ENCODE data around the gene DYNLL2. TPM values are rescaled to one million over a fixed set of nuclear protein-coding genes. Genes with fewer than 3 reads are reported as not detected.

Gene DYNLL2
- total RNA-seq, 1 donor from 2014 or later, result 18.3 TPM

GRCh38 chr17:58085039-58085715 lies 2.0 kb downstream of the DYNLL2 start:
- peak overlapping the region; percentile 34 to 88 (median 71) for H3K9ac ChIP-seq (ENCODE audit: low read depth in 1 of 3, low read length in 3 of 3)
- no peaks in the 10 kb centered on the region for H3K27me3 ChIP-seq (ENCODE audit: control insufficient read depth in 3 of 3, insufficient read depth in 3 of 3, low read length in 3 of 3)
- peak overlapping the region; percentile 90 to 93 (median 92) for H3K4me3 ChIP-seq (ENCODE audit: low read length in 3 of 3)
- H3K9me3 ChIP-seq (ENCODE audit: control insufficient read depth in 3 of 3, low read length in 3 of 3), result no peaks in the 10 kb centered on the region
- H3K4me1 ChIP-seq (ENCODE audit: control insufficient read depth in 3 of 3, insufficient read depth in 3 of 3, low read length in 3 of 3), result peaks cover 49 to 65% (median 58%) of the 10 kb centered on the region in 3 donors
- H3K27ac ChIP-seq (ENCODE audit: low read depth, low read length), result peak overlapping the region; percentile 90
- peaks cover 37 to 40% (median 40%) of the 10 kb centered on the region in 3 donors for H3K36me3 ChIP-seq (ENCODE audit: control insufficient read depth in 3 of 3, insufficient read depth in 3 of 3, low read length in 3 of 3)

GRCh38 chr17:58086953-58087352 lies 3.7 kb downstream of the DYNLL2 start:
- peak overlapping the region in 2 of 3 donors; percentile 14 to 61 for H3K9ac ChIP-seq (ENCODE audit: low read depth in 1 of 3, low read length in 3 of 3)
- H3K4me1 ChIP-seq (ENCODE audit: control insufficient read depth in 3 of 3, insufficient read depth in 3 of 3, low read length in 3 of 3), result peaks cover 52 to 72% (median 61%) of the 10 kb centered on the region in 3 donors
- H3K4me3 ChIP-seq (ENCODE audit: low read length in 3 of 3), result no peak overlapping the region
- H3K27me3 ChIP-seq (ENCODE audit: control insufficient read depth in 3 of 3, insufficient read depth in 3 of 3, low read length in 3 of 3), result no peaks in the 10 kb centered on the region
- peaks cover 52 to 56% (median 52%) of the 10 kb centered on the region in 3 donors for H3K36me3 ChIP-seq (ENCODE audit: control insufficient read depth in 3 of 3, insufficient read depth in 3 of 3, low read length in 3 of 3)
- no peak overlapping the region for H3K27ac ChIP-seq (ENCODE audit: low read depth, low read length)
- no peaks in the 10 kb centered on the region for H3K9me3 ChIP-seq (ENCODE audit: control insufficient read depth in 3 of 3, low read length in 3 of 3)

GRCh38 chr17:58088624-58089023 lies 5.4 kb downstream of the DYNLL2 start:
- Histone ChIP-seq H3K27ac (ENCODE audit: low read depth, low read length) (no peak overlapping the region), H3K9me3 (ENCODE audit: control insufficient read depth in 3 of 3, low read length in 3 of 3) (no peaks in the 10 kb centered on the region), H3K27me3 (ENCODE audit: control insufficient read depth in 3 of 3, insufficient read depth in 3 of 3, low read length in 3 of 3) (no peaks in the 10 kb centered on the region), H3K36me3 (ENCODE audit: control insufficient read depth in 3 of 3, insufficient read depth in 3 of 3, low read length in 3 of 3) (peaks cover 58 to 71% (median 60%) of the 10 kb centered on the region in 3 donors), H3K4me1 (ENCODE audit: control insufficient read depth in 3 of 3, insufficient read depth in 3 of 3, low read length in 3 of 3) (peaks cover 48 to 68% (median 56%) of the 10 kb centered on the region in 3 donors), H3K9ac (ENCODE audit: low read depth in 1 of 3, low read length in 3 of 3) (peak overlapping the region in 2 of 3 donors; percentile 43 to 54), H3K4me3 (ENCODE audit: low read length in 3 of 3) (peak overlapping the region in 1 of 3 donors; percentile 22)

GRCh38 chr17:58089111-58089510 lies 5.9 kb downstream of the DYNLL2 start:
- H3K36me3 ChIP-seq (ENCODE audit: control insufficient read depth in 3 of 3, insufficient read depth in 3 of 3, low read length in 3 of 3), result peaks cover 60 to 72% (median 61%) of the 10 kb centered on the region in 3 donors
- peak overlapping the region; percentile 28 to 54 (median 36) for H3K9ac ChIP-seq (ENCODE audit: low read depth in 1 of 3, low read length in 3 of 3)
- peaks cover 48 to 67% (median 56%) of the 10 kb centered on the region in 3 donors for H3K4me1 ChIP-seq (ENCODE audit: control insufficient read depth in 3 of 3, insufficient read depth in 3 of 3, low read length in 3 of 3)
- H3K27ac ChIP-seq (ENCODE audit: low read depth, low read length), result no peak overlapping the region
- H3K4me3 ChIP-seq (ENCODE audit: low read length in 3 of 3), result no peak overlapping the region
- H3K9me3 ChIP-seq (ENCODE audit: control insufficient read depth in 3 of 3, low read length in 3 of 3), result no peaks in the 10 kb centered on the region
- H3K27me3 ChIP-seq (ENCODE audit: control insufficient read depth in 3 of 3, insufficient read depth in 3 of 3, low read length in 3 of 3), result no peaks in the 10 kb centered on the region

- H3K27me3 ChIP-seq (ENCODE audit: control insufficient read depth in 3 of 3, insufficient read depth in 3 of 3, low read length in 3 of 3), result no peaks in the 10 kb centered on the region
- no peak overlapping the region for H3K4me3 ChIP-seq (ENCODE audit: low read length in 3 of 3)
- H3K9me3 ChIP-seq (ENCODE audit: control insufficient read depth in 3 of 3, low read length in 3 of 3), result no peaks in the 10 kb centered on the region
- no peak overlapping the region for H3K27ac ChIP-seq (ENCODE audit: low read depth, low read length)
- H3K4me1 ChIP-seq (ENCODE audit: control insufficient read depth in 3 of 3, insufficient read depth in 3 of 3, low read length in 3 of 3), result peaks cover 29 to 47% (median 38%) of the 10 kb centered on the region in 3 donors
- H3K36me3 ChIP-seq (ENCODE audit: control insufficient read depth in 3 of 3, insufficient read depth in 3 of 3, low read length in 3 of 3), result peaks cover 51 to 64% (median 61%) of the 10 kb centered on the region in 3 donors
- peak overlapping the region in 1 of 3 donors; percentile 5 for H3K9ac ChIP-seq (ENCODE audit: low read depth in 1 of 3, low read length in 3 of 3)
Measured at GRCh38 chr17:58091024-58091567, 7.9 kb downstream of the DYNLL2 start.

GRCh38 chr17:58092101-58092796 lies 9.0 kb downstream of the DYNLL2 start:
- H3K27ac ChIP-seq (ENCODE audit: low read depth, low read length), result no peak overlapping the region
- H3K4me1 ChIP-seq (ENCODE audit: control insufficient read depth in 3 of 3, insufficient read depth in 3 of 3, low read length in 3 of 3), result peaks cover 19 to 35% (median 29%) of the 10 kb centered on the region in 3 donors
- no peak overlapping the region for H3K9ac ChIP-seq (ENCODE audit: low read depth in 1 of 3, low read length in 3 of 3)
- H3K27me3 ChIP-seq (ENCODE audit: control insufficient read depth in 3 of 3, insufficient read depth in 3 of 3, low read length in 3 of 3), result no peaks in the 10 kb centered on the region
- no peaks in the 10 kb centered on the region for H3K9me3 ChIP-seq (ENCODE audit: control insufficient read depth in 3 of 3, low read length in 3 of 3)
- H3K36me3 ChIP-seq (ENCODE audit: control insufficient read depth in 3 of 3, insufficient read depth in 3 of 3, low read length in 3 of 3), result peaks cover 42 to 58% (median 55%) of the 10 kb centered on the region in 3 donors
- H3K4me3 ChIP-seq (ENCODE audit: low read length in 3 of 3), result no peak overlapping the region

- Histone ChIP-seq H3K4me3 (ENCODE audit: low read length in 3 of 3) (no peak overlapping the region), H3K36me3 (ENCODE audit: control insufficient read depth in 3 of 3, insufficient read depth in 3 of 3, low read length in 3 of 3) (peaks cover 40 to 52% (median 48%) of the 10 kb centered on the region in 3 donors), H3K4me1 (ENCODE audit: control insufficient read depth in 3 of 3, insufficient read depth in 3 of 3, low read length in 3 of 3) (peaks cover 16 to 30% (median 26%) of the 10 kb centered on the region in 3 donors), H3K9ac (ENCODE audit: low read depth in 1 of 3, low read length in 3 of 3) (no peak overlapping the region), H3K27ac (ENCODE audit: low read depth, low read length) (no peak overlapping the region), H3K9me3 (ENCODE audit: control insufficient read depth in 3 of 3, low read length in 3 of 3) (no peaks in the 10 kb centered on the region), H3K27me3 (ENCODE audit: control insufficient read depth in 3 of 3, insufficient read depth in 3 of 3, low read length in 3 of 3) (no peaks in the 10 kb centered on the region)
Measured at GRCh38 chr17:58092797-58093385, 9.7 kb downstream of the DYNLL2 start.

- H3K4me1 ChIP-seq (ENCODE audit: control insufficient read depth in 3 of 3, insufficient read depth in 3 of 3, low read length in 3 of 3), result peaks cover 7 to 18% (median 14%) of the 10 kb centered on the region in 3 donors
- no peaks in the 10 kb centered on the region for H3K27me3 ChIP-seq (ENCODE audit: control insufficient read depth in 3 of 3, insufficient read depth in 3 of 3, low read length in 3 of 3)
- no peak overlapping the region for H3K9ac ChIP-seq (ENCODE audit: low read depth in 1 of 3, low read length in 3 of 3)
- no peak overlapping the region for H3K27ac ChIP-seq (ENCODE audit: low read depth, low read length)
- no peaks in the 10 kb centered on the region for H3K9me3 ChIP-seq (ENCODE audit: control insufficient read depth in 3 of 3, low read length in 3 of 3)
- no peak overlapping the region for H3K4me3 ChIP-seq (ENCODE audit: low read length in 3 of 3)
- peaks cover 30 to 42% (median 38%) of the 10 kb centered on the region in 3 donors for H3K36me3 ChIP-seq (ENCODE audit: control insufficient read depth in 3 of 3, insufficient read depth in 3 of 3, low read length in 3 of 3)
Measured at GRCh38 chr17:58094118-58094517, 10.9 kb downstream of the DYNLL2 start.

GRCh38 chr17:58096892-58097291 lies 13.7 kb downstream of the DYNLL2 start:
- Histone ChIP-seq H3K9me3 (ENCODE audit: control insufficient read depth in 3 of 3, low read length in 3 of 3) (no peaks in the 10 kb centered on the region), H3K27me3 (ENCODE audit: control insufficient read depth in 3 of 3, insufficient read depth in 3 of 3, low read length in 3 of 3) (no peaks in the 10 kb centered on the region), H3K27ac (ENCODE audit: low read depth, low read length) (no peak overlapping the region), H3K4me3 (ENCODE audit: low read length in 3 of 3) (no peak overlapping the region), H3K9ac (ENCODE audit: low read depth in 1 of 3, low read length in 3 of 3) (no peak overlapping the region), H3K36me3 (ENCODE audit: control insufficient read depth in 3 of 3, insufficient read depth in 3 of 3, low read length in 3 of 3) (peaks cover 8 to 17% (median 12%) of the 10 kb centered on the region in 3 donors), H3K4me1 (ENCODE audit: control insufficient read depth in 3 of 3, insufficient read depth in 3 of 3, low read length in 3 of 3) (no peaks in the 10 kb centered on the region)
